Uterus (tissue), 4 donors: ENCODE data around the gene TTLL8. TPM values are rescaled to one million over a fixed set of nuclear protein-coding genes. Genes with fewer than 3 reads are reported as not detected.
"Not testable (repeated sequence)": the region's sequence is repeated elsewhere in the genome, so short reads cannot be mapped to it uniquely, and the experiment has no call there.

Source experiments
- DNase-seq, 2 donors: peaks; one replicate each; pipeline ENCODE4 v3.0.0-alpha.2; 2019 to 2020
- H3K27ac ChIP-seq, 2 donors: fragments of 200-600 bp; sonication (generic); 1 replicate in 1 of 2; 2 replicates in 1 of 2; pipeline ENCODE4 v1.5.1; 2016 to 2018
- H3K27me3 ChIP-seq, 2 donors: fragments of 200-600 bp; sonication (generic); one replicate each; pipeline ENCODE4 v1.5.1; 2018 to 2019; ENCODE audit warnings: control low read depth in 1 of 2
- H3K36me3 ChIP-seq, 2 donors: fragments of 200-600 bp; sonication (generic); one replicate each; pipeline ENCODE4 v1.5.1; 2019; ENCODE audit warnings: control low read depth in 1 of 2
- H3K4me1 ChIP-seq, 2 donors: fragments of 200-600 bp; sonication (generic); one replicate each; pipeline ENCODE4 v1.5.1; 2018 to 2019; ENCODE audit warnings: control low read depth in 1 of 2
- H3K4me3 ChIP-seq, 2 donors: fragments of 200-600 bp; sonication (generic); 1 replicate in 1 of 2; 2 replicates in 1 of 2; pipeline ENCODE4 v1.5.1; 2018 to 2019; ENCODE audit warnings: mild to moderate bottlenecking in 1 of 2
- H3K9me3 ChIP-seq, 2 donors: fragments of 200-600 bp; sonication (generic); one replicate each; pipeline ENCODE4 v1.5.1; 2019; ENCODE audit warnings: control low read depth in 1 of 2
- CTCF ChIP-seq, 4 experiments: fragments of 200-600 bp in 2 of 4; fragments of 450-650 bp in 2 of 4; sonication (generic) in 2 of 4; IDR thresholded peaks; one replicate each; pipeline ENCODE4 v1.5.1; 2016 to 2019; ENCODE audit warnings: antibody characterized with exemption in 4 of 4, mild to moderate bottlenecking in 2 of 4, moderate library complexity in 1 of 4
- POLR2A ChIP-seq, 2 donors: fragments of 450-650 bp; IDR thresholded peaks; one replicate each; pipeline ENCODE4 v1.6.1; 2016; ENCODE audit warnings: antibody characterized with exemption in 2 of 2, mild to moderate bottlenecking in 1 of 2, moderate library complexity in 1 of 2
- intact Hi-C: fragments of 100-400 bp; cut with DNase I; formaldehyde crosslinking; loops from one replicate; pipeline ENCODE4 v1.15.1; 2023; ENCODE audit warnings: low total_unique reads
- total RNA-seq, 4 donors: library from RNA; depleted of rRNA in 3 of 4; stranded (reverse); fragments of >200 nt in 3 of 4; gene quantifications; one replicate each; pipeline versions ENCODE4 v1.1.0 to v1.2.4, GENCODE V29; 2014 to 2023
- donor health status: DM: yes; HTN: yes; CAD: no.

TTLL8 gene
- total RNA-seq, 4 donors from 2014 or later = not detected

- H3K4me3 ChIP-seq = no peak overlapping the region
- no peaks in the 10 kb centered on the region for H3K36me3 ChIP-seq
- peaks cover 0 to 9% of the 10 kb centered on the region in 2 donors for H3K9me3 ChIP-seq
- TF ChIP-seq POLR2A (IDR thresholded peaks at IDR 0.05) (no peak), CTCF (IDR thresholded peaks at IDR 0.05) (no peak)
- DNase-seq = no peak
- H3K27me3 ChIP-seq = no peaks in the 10 kb centered on the region
- H3K4me1 ChIP-seq = no peaks in the 10 kb centered on the region
- intact Hi-C loops = no loop called here
- H3K27ac ChIP-seq = no peak overlapping the region
These were observed 66.9 kb downstream of the TTLL8 start for GRCh38 chr22:49991167-49991566.

- intact Hi-C loops, H3K4me1 ChIP-seq, H3K4me3 ChIP-seq, DNase-seq, H3K36me3 ChIP-seq, H3K27me3 ChIP-seq, H3K27ac ChIP-seq: not testable (repeated sequence)
- peaks cover 0 to 12% of the 10 kb centered on the region in 2 donors for H3K9me3 ChIP-seq
These were observed 68.3 kb downstream of the TTLL8 start for GRCh38 chr22:49989826-49990225.

GRCh38 chr22:49986325-49986724 is 71.8 kb downstream of the TTLL8 start:
- Histone ChIP-seq H3K36me3 (no peaks in the 10 kb centered on the region), H3K4me1 (peaks cover 0 to 5% of the 10 kb centered on the region in 2 donors), H3K9me3 (peaks cover 0 to 10% of the 10 kb centered on the region in 2 donors), H3K27ac (no peak overlapping the region), H3K27me3 (no peaks in the 10 kb centered on the region), H3K4me3 (no peak overlapping the region)
- no peak for DNase-seq
- TF ChIP-seq POLR2A (IDR thresholded peaks at IDR 0.05) (no peak), CTCF (IDR thresholded peaks at IDR 0.05) (no peak)
- intact Hi-C loops = no loop called here

- DNase-seq = peak; percentile 15 to 27
- intact Hi-C loops = no loop called here
These were observed 74.7 kb downstream of the TTLL8 start for GRCh38 chr22:49983148-49984042.

GRCh38 chr22:49981799-49982198 is 76.3 kb downstream of the TTLL8 start:
- H3K27me3 ChIP-seq, DNase-seq, H3K27ac ChIP-seq, H3K9me3 ChIP-seq, H3K4me3 ChIP-seq, H3K4me1 ChIP-seq, intact Hi-C loops, H3K36me3 ChIP-seq: not testable (repeated sequence)

More at GRCh38 chr22:49983148-49984042, 74.7 kb downstream of the TTLL8 start:
- Histone ChIP-seq H3K27ac (no peak overlapping the region), H3K4me3 (no peak overlapping the region), H3K27me3 (no peaks in the 10 kb centered on the region), H3K36me3 (no peaks in the 10 kb centered on the region), H3K4me1 (peaks cover 0 to 5% of the 10 kb centered on the region in 2 donors), H3K9me3 (peaks cover 0 to 2% of the 10 kb centered on the region in 2 donors)
- peak; percentile 17 to 38 (median 24) for TF ChIP-seq CTCF (IDR thresholded peaks at IDR 0.05)
- TF ChIP-seq POLR2A (IDR thresholded peaks at IDR 0.05) = no peak

- H3K4me3 ChIP-seq = no peak overlapping the region
- DNase-seq = no peak
- peak in 2 of 4 experiments; percentile 14 to 15 for TF ChIP-seq CTCF (IDR thresholded peaks at IDR 0.05)
- no peak for TF ChIP-seq POLR2A (IDR thresholded peaks at IDR 0.05)
- no peaks in the 10 kb centered on the region for H3K36me3 ChIP-seq
- H3K27me3 ChIP-seq = no peaks in the 10 kb centered on the region
- peaks cover 0 to 5% of the 10 kb centered on the region in 2 donors for H3K4me1 ChIP-seq
- no peak overlapping the region for H3K27ac ChIP-seq
- no peaks in the 10 kb centered on the region for H3K9me3 ChIP-seq
- intact Hi-C loops = no loop called here
These were observed 78.4 kb downstream of the TTLL8 start for GRCh38 chr22:49979587-49980264.
